Midbrain (tissue), 1 donor: ENCODE measurements around the gene HEATR1.

Source experiments
- DNase-seq: peaks from one replicate; lab custom pipeline; 2025; lab: John Stamatoyannopoulos, UW

Gene HEATR1

GRCh38 chr1:236541710-236542109 lies 62.6 kb downstream of the HEATR1 start:
- no peak for DNase-seq

- DNase-seq: no peak
Observed at GRCh38 chr1:236540813-236541465, 63.4 kb downstream of the HEATR1 start.

GRCh38 chr1:236536540-236536939 lies 67.8 kb downstream of the HEATR1 start:
- no peak for DNase-seq

- DNase-seq: no peak
Observed at GRCh38 chr1:236535662-236536161, 68.6 kb downstream of the HEATR1 start.

- DNase-seq: no peak
Observed at GRCh38 chr1:236535190-236535589, 69.1 kb downstream of the HEATR1 start.

GRCh38 chr1:236534151-236534651 lies 70.1 kb downstream of the HEATR1 start:
- no peak for DNase-seq

GRCh38 chr1:236532850-236533249 lies 71.5 kb downstream of the HEATR1 start:
- DNase-seq: no peak

GRCh38 chr1:236530959-236531358 lies 73.4 kb downstream of the HEATR1 start:
- DNase-seq: no peak

- DNase-seq: no peak
Observed at GRCh38 chr1:236530286-236530685, 74.0 kb downstream of the HEATR1 start.

- no peak for DNase-seq
Observed at GRCh38 chr1:236526079-236526478, 78.2 kb downstream of the HEATR1 start.

GRCh38 chr1:236524895-236525184 lies 79.5 kb downstream of the HEATR1 start:
- DNase-seq: peak; percentile 25

GRCh38 chr1:236524142-236524894 lies 80.0 kb downstream of the HEATR1 start:
- peak; percentile 46 for DNase-seq

GRCh38 chr1:236523704-236524141 lies 80.6 kb downstream of the HEATR1 start, which contains the start of gene LGALS8:
LGALS8 (plus strand) TSS chr1:236523982; CDS start chr1:236526071, 2,089 bp downstream.
- peak; percentile 79 for DNase-seq

GRCh38 chr1:236522937-236523703 lies 81.2 kb downstream of the HEATR1 start:
- no peak for DNase-seq

- DNase-seq: no peak
Observed at GRCh38 chr1:236520445-236521005, 83.8 kb downstream of the HEATR1 start.

- DNase-seq: no peak
Observed at GRCh38 chr1:236518322-236518721, 86.0 kb downstream of the HEATR1 start.

- no peak for DNase-seq
Observed at GRCh38 chr1:236516929-236517704, 87.2 kb downstream of the HEATR1 start.

GRCh38 chr1:236515443-236515958 lies 88.8 kb downstream of the HEATR1 start:
- no peak for DNase-seq

- DNase-seq: no peak
Observed at GRCh38 chr1:236514703-236515442, 89.4 kb downstream of the HEATR1 start.

- DNase-seq: no peak
Observed at GRCh38 chr1:236511735-236512418, 92.4 kb downstream of the HEATR1 start.
